Caki2 (cell line): Measurements from ENCODE around the gene ARHGEF7. TPM values are rescaled to one million over a fixed set of nuclear protein-coding genes. Genes with fewer than 3 reads are reported as not detected.

Experiments used
- DNase-seq: peaks from one replicate; pipeline ENCODE4 v3.0.0-alpha.2; 2015; ENCODE audit warnings: low read depth
- in situ Hi-C: cut with HindIII; loops from 2 replicates; pipeline ENCODE4 v1.10.0; 2016; ENCODE audit warnings: low sequenced_read_pairs, low pct_unique_long_range_greater_than_20kb, mixed read lengths
- total RNA-seq: library from RNA; depleted of rRNA; stranded (reverse); fragments of >200 nt; shearing (Covaris generic); gene quantifications from 2 replicates; pipeline ENCODE4 v1.2.3, GENCODE V29; 2014; ENCODE audit warnings: low replicate concordance

The ARHGEF7 gene
- total RNA-seq, 1 experiment from 2014 or later: 7.6 TPM

DNA sequence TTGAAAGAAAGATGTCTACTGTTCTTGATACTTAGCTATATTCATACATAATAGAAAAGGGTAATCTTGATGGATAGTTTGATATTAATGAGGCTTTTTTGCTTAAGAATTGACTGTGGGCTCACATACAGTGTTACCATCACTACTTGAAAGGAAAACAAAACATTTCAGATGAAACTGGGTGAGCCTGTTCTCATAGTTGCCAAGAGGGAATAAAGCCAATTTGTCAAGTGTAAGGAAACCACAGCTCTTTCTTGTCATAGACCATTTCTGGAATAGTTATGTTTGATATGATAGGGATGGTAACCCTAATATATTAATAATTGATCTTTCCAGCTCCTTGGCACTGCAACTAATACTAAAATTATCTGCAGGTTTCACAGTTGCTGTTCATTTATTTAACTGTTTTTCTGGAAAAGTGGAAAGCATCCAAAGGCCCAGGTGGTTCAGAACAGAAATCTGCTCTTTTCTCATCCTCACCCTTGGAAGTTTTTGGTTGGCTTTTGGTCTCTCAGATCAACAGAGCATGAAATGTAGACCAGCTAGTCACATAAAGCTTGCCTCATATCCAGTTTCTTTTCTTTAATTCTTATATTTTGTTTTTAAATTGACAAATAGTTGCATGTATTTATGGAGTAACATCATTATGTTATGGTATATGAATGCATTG lies 43.2 kb downstream of the ARHGEF7 start:
- DNase-seq: no peak
- in situ Hi-C loops: no loop called here

DNA sequence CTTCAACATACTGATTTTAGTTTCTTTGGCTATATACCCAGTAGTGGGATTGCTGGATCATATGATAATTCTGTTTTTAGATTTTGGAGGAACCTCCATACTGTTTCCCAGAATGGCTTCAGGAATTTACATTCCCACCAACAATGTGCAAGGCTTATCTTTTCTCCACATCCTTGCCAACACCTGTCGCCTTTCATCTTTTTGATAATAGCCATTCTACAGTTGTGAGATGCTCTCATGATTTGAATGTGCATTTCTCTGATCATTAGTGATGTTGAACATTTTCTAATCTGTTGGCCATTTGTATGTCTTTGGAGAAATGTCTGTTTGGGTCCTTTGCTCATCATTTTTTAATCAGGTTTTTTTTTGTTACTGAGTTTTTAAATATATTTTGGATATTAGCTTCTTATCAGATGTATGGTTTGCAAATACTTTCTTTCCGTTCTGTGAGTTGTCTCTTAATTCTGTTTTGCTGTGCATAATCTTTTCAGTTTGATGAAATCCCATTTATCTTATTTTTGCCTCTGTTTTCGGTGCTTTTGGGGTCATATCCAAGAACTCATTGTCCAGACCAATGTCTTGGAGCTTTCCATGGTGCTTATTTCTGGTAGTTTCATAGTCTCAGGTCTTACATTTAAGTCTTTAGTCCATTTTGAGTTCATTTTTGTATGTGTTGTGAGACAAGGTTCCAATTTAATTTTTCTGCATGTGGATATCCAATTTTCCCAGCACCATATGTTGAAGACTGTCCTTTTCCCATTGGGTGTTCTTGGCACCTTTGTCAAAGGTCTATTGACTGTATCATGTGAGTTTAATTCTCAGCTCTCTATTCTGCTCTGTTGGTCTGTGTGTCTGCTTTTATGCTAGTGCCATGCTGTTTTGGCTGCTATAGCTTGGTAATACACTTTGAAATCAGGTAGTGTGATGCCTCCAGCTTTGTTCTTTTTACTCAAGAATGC lies 44.5 kb downstream of the ARHGEF7 start:
- no peak for DNase-seq
- in situ Hi-C loops: no loop called here

DNA sequence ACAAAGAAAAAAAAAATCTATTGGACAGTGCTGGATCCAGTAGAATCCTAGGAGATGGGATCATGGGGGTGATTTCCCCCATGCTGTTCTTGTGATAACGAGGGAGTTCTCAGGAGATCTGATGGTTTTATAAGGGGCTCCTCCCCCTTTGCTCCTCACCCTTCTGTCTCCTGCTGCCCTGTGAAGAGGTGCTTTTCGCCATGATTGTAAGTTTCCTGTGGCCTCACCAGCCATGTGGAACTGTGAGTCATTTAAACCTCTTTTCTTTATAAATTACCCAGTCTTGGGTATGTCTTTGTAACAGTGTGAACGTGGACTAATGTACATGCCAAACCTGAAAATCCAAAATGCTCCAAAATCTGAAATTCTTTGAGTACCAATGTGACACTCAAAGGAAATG lies 45.5 kb downstream of the ARHGEF7 start:
- in situ Hi-C loops: no loop called here

DNA sequence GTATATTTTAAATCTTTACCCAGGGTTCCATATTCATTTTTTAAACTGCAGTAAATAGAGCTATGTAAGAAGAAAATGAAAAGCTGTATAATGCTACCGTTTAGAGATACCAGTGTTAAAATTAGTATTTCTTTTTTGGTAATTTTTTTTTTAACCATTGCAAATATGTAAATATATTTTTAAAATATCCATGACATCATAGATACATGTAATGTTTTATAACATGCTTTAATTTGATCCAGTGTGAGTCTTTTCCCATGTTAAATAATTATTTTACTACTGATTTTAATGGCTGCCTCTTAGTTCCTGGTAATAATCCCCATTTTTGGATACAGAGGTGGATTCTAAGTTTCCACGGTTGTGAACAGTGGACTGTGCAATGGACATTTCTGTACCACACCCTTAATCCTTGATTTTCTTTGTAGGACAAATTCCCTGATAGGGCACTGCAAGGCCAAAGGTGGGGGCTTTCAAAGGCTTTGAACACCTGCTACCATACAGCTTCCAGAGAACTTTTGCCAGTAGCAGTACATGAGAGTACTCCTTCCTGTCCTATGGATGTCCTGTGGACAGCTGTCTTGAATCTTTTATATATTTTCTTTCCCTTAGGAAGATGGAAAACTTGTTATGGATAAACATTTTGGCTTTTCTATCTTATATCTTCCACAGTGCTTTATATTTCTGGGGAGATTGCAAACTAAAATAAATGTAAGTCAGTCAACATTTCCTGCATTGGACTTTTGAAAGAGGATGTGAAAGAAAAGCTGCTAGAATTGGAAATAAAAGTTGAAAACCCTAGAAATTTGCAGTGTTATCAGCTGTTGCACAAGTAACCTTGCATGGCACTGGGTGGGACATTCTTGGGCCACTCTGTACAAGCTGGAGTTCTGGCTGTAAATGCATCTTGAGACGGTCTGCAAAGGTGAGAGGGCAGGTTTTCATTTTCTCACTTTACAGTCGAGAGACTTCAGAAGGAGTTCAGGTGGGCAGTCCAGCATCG lies 46.8 kb downstream of the ARHGEF7 start:
- in situ Hi-C loops: no loop called here
- DNase-seq: no peak

More for the DNA sequence above, 45.5 kb downstream of the ARHGEF7 start:
- DNase-seq: no peak

DNA sequence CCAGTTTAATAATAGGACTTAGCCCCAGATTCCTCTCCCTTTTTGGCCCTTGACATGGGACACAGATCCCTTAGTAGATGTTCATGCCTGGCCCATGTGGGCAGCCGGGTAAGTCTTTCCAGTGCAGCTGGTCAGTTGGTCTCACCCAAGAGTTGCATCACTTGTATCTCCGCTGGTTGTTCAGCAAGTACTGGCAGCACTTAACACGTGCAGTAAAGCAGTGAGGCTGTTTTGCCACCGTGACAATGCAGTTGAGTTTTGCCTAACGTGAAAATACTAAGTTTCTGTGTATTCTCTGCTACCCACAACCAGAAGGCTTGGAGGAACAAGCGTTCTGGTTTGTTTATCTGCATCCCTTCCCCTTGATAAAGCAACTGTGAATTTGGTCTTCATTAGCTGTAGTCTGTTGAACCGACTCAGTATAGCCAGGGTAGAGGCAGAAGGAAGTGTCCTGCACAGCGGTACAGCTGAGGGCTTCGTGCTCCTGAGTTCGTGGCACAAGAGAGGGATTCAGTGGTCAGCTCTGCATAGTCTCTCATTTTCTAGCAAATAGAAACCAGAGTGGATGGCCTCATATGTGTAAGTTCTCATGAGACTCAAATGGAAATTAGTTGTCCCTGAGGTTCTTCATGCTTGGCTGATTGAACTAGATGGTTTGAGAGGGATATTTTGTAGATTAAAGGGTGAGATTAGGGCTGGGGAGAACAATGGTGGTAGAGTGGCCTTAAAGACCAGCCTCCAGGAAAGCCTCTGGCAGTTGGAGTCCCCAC lies 50.3 kb downstream of the ARHGEF7 start:
- in situ Hi-C loops: no loop called here

DNA sequence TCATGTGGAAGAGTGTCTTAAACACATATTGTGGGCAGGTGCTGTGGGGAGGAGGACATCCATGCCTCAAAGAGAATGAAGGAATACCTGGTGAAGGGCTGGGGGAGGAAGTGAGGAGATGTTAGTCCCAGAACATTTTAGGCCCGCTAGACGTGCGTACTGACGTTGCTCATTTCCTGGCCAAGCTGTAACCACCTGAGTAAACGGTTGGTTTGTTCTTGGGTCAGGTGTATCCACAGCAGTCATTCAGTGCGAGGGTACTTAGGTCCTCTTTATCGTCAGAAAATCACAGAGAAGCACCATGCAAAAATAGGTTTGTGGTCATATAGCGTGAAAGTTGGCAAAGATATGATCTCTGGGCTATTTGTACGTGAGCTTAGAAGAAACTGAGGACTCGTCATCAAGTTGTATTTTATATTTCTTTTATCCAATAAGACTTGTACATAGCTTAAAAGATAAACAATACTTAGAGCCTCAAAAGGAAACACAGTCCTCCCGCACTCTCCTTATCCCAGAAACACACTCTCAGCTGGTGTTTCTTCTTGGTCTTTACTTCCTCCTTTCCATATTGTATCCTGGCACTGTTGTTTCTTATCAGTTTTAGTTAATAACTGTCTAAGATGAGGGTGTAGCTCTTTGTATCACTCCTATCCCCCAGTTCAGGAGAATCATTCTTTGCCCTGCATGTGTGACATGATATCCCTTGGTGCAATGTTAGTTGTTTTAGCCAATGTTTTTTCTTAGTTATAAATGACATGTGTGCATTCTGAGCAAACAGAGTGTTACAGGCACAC lies 52.0 kb downstream of the ARHGEF7 start:
- in situ Hi-C loops: no loop called here
- no peak for DNase-seq

More for the DNA sequence above, 50.3 kb downstream of the ARHGEF7 start:
- DNase-seq: no peak

DNA sequence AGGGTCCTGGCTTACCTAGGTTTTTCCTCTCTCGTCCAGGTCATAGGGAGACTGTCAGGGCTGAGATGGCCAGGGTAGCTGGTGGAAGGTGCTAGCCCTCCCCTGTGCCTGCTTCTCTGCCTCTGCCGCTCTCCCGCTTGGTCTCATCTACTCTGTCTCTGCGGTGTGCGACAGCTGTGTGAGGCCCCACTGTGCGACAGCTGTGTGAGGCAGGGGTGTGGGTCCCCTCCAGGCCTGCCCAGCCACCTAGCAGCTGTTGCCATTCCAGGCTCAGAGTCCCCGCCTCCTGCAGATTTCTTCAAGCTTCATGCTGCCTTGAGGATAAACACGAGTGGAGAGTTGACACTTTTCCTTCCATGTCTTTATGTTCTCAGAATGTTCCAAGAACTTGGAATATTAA lies 53.0 kb downstream of the ARHGEF7 start:
- in situ Hi-C loops: no loop called here
- no peak for DNase-seq

DNA sequence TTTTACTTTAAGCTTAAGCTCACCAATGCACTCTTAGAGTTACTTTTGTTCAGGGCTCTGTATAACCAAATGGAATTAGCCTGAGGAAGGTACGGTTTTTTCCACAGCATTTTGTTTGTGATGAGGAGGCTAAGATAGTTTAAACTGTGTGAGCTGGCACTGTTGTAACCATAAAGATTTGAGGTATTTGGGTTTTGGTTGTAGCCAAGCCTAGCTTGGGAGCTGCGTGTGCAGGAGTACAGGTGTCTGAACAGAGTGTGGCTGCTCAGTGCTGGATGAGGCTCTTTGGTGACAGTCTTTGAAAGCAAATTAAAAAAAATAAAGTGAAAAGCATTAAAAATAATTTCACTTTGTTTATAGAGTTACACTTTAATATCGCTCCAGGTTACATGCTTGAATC lies 56.0 kb downstream of the ARHGEF7 start:
- in situ Hi-C loops: no loop called here

DNA sequence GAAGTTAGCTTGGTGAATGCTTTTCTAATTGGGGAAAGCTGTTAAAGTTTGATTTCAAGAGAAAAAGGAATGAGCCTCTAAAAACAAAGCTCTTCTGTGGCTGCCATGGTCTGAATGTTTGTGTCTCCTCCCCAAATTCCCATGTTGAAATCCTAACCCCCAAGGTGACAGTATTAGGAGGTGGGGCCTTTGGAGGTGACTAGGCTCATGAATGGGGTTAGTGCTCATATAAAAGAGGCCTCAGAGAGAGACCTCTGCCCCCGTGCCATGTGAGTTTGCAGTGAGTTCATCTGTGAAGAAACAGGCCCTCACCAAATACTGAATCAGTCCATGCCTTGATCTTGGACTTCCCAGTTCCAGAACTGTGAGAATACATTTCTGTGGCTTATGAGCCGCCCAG lies 56.5 kb downstream of the ARHGEF7 start:
- in situ Hi-C loops: no loop called here
- no peak for DNase-seq

More for the DNA sequence above, 56.0 kb downstream of the ARHGEF7 start:
- DNase-seq: no peak

DNA sequence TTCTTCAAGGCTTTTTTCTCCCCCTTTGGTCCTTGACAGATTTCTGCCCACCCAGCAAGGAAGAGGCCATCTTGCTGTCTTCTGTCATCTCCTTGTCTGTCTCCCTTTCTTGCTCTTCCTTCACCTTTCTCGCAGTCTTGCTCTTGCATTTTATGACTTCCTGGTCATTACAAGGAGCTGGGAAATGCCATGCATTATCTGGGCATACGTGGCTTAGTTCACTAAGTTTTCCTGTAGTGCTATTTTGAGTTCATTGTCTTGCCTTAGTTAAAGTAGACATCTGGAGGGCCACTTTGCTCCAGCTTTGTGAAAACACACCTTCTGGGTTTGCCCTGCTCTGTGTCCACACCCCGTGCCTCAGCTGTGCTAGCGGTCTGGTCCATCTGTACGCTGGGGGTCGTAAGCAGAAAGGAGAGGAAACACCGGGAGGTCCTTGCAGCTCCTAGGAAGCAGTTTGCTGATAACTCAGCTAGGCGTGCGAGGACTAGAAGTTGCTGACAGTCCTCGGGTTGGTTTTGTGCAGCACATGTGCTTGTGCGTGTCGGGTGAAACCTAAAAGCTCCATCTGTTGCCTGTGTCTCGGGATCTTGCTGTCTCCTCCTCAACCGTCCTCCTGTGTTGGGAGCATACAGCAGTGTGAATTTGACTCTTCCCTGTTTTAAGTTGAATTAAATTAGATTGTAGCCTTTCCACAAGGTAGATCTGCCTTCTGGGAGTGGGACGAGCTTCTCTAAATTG lies 59.4 kb downstream of the ARHGEF7 start:
- in situ Hi-C loops: no loop called here
- no peak for DNase-seq

DNA sequence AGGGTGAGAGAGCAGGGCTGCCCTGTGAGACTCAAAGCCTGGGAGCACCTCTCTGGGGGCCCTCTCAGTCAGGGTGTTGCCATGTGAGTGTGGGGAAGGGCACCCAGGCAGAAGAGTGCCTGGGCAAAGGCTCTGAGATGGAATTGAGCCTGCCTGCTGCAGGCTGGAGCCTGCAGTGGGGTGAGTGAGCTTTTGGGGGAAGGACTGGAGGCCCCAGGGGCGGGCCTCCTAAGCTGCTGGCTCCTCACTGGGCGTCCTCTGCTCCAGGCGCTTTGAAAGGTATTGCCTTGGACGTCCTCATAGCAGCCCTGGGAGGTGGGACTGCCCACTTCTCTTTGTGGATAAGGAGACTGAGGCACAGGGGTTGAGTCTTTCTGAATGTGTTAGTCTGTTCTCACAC lies 60.3 kb downstream of the ARHGEF7 start:
- in situ Hi-C loops: no loop called here
- DNase-seq: no peak

DNA sequence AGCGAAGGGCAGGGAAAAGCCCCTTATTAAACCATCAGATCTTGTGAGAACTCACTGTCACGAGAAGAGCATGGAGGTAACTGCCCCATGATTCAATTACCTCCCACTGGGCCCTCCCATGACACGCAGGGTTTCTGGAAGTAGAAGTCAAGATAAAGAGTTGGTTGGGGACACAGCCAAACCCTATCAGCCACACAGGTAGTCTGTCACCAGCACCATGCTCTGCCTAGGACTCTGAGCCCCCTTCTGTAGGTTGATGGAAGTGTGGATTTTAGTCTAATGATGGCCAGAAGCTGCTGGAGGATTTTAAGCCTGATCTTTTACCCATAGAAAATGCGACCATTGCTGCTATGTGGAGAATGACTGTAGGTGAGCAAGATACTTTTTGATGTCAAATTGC lies 60.8 kb downstream of the ARHGEF7 start:
- no peak for DNase-seq
- in situ Hi-C loops: no loop called here

DNA sequence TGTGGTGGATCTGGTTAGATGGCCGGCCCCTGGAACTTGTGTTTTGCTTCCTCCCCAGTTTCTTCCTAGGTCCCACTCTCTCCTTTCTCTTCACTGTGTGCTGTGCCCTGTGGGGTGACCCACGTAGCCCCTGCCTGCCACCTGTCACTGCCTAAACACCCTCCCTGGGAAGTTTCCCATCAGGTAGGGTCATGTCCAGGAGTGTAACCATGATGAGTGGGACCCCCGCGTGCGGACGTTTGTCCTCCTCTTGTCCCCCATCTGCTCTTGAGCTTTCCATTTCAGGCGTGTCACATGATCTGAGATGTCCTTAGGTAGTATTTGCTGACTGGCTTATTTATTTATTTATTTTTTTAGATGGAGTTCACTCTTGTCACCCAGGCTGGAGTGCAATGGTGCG lies 61.3 kb downstream of the ARHGEF7 start:
- DNase-seq: no peak
- in situ Hi-C loops: no loop called here

DNA sequence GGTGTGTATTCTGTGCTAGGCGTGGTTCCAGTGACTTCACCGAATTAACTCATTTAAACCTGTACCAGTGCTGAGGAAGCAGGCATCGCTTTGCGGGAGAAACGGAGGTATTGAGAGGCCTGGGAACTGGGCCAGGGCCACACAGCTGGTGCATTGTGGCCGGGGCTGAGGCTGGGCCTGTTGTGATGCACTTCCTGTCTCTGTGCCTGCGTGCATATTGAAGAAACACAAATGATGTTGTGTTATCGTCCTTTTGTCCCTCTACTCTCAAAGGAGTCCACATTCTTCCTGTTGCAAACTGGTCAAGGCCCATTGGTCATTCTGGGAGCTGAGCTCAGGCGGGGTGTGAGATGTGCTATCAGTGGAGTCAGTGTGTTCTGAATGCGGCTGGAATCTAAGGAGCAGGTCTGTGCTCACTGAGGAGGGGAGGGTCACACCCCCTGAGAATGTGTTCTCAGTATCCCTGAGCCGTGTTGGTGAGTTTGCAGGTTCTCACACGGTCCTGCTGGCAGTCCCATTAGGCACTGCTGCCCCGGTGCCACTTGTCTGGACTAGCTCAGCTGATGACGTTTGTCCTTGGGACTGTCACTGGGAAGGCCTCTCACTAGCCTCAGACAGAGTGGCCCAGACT lies 62.1 kb downstream of the ARHGEF7 start:
- no peak for DNase-seq

DNA sequence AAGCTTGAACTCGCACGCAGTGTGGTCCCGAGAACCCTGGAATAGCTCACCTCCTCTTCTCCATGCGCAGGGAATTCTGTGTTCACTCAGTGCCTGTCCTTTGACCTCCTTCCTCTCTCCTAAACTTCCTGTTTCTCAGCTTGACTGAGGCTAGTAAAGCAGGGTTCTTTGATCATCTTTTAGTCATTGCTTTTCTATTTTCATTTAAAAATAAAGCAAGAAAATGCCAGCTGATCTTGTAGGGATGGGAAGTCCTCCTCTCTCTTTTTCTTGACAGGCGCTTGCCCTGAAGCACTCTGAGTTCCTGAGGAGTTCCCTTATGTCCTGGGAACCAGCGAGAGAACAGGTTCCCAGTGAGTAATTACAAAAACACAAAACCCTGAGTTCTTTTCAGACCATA lies 62.8 kb downstream of the ARHGEF7 start:
- in situ Hi-C loops: no loop called here
- no peak for DNase-seq

More for the DNA sequence above, 62.1 kb downstream of the ARHGEF7 start:
- in situ Hi-C loops: no loop called here

DNA sequence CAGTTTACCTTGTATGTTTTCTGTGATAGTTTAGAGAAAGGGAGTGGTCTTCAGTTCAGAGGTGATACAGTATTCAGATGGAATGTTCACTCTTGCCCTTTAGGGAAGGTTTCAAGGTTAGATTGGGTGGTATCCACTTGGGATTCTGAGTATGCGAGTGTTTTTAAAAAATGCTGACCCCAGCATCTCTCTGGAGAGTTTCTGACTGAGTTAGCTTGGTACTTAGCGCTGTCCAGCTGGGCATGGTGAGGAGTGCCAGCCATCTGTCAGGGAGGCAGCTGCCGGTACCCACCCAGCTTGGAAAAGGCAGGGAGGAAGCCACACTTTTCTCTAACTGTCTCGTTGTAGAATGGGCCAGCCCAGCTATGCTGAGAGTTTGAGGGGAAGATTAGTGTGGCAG lies 63.3 kb downstream of the ARHGEF7 start:
- in situ Hi-C loops: no loop called here
- no peak for DNase-seq
